ENCODE measurements around the gene ID2. TPM values are rescaled to one million over a fixed set of nuclear protein-coding genes. Genes with fewer than 3 reads are reported as not detected.

Gene ID2
- total RNA-seq, 1 experiment from 2014 or later, result 77.8 TPM

- peaks cover 12% of the 10 kb centered on the region for H3K36me3 Mint-ChIP-seq (ENCODE audit: insufficient read depth, unreplicated experiment)
- CTCF ChIA-PET, result interaction anchor here (0.6 kb wide), 1 partner anchor 27 kb away, joined by 4 read pairs; no protein-coding TSS in a partner anchor
- H3K27ac Mint-ChIP-seq (ENCODE audit: unreplicated experiment), result peak overlapping the region; percentile 65
- no TSS peak for BruUV-seq (replicated peaks)
- H3K4me1 Mint-ChIP-seq (ENCODE audit: low read depth, unreplicated experiment), result peaks cover 55% of the 10 kb centered on the region
- no peaks in the 10 kb centered on the region for H3K27me3 Mint-ChIP-seq (ENCODE audit: unreplicated experiment)
- peak; percentile 71 for DNase-seq
- no peak for TF ChIP-seq CTCF (IDR thresholded peaks at IDR 0.05; ENCODE audit: unreplicated experiment)
- peak overlapping the region; percentile 25 for H3K4me3 Mint-ChIP-seq (ENCODE audit: low read depth, unreplicated experiment)
- intact Hi-C loops (cut with micrococcal nuclease; ENCODE audit: unreplicated experiment), result no loop called here
- no peaks in the 10 kb centered on the region for H3K9me3 Mint-ChIP-seq (ENCODE audit: low read depth, unreplicated experiment)
Measured at GRCh38 chr2:8633735-8634313, 48.0 kb upstream of the ID2 start.

GRCh38 chr2:8634466-8635172 lies 47.2 kb upstream of the ID2 start:
- BruUV-seq (replicated peaks), result no TSS peak
- Mint-ChIP-seq H3K27me3 (ENCODE audit: unreplicated experiment) (no peaks in the 10 kb centered on the region), H3K4me3 (ENCODE audit: low read depth, unreplicated experiment) (peak overlapping the region; percentile 25), H3K27ac (ENCODE audit: unreplicated experiment) (peak overlapping the region; percentile 65), H3K4me1 (ENCODE audit: low read depth, unreplicated experiment) (peaks cover 47% of the 10 kb centered on the region), H3K9me3 (ENCODE audit: low read depth, unreplicated experiment) (no peaks in the 10 kb centered on the region), H3K36me3 (ENCODE audit: insufficient read depth, unreplicated experiment) (peaks cover 11% of the 10 kb centered on the region)
- no peak for DNase-seq
- TF ChIP-seq CTCF (IDR thresholded peaks at IDR 0.05; ENCODE audit: unreplicated experiment), result no peak
- CTCF ChIA-PET, result no interaction called here
- intact Hi-C loops (cut with micrococcal nuclease; ENCODE audit: unreplicated experiment), result no loop called here

- Mint-ChIP-seq H3K9me3 (ENCODE audit: low read depth, unreplicated experiment) (no peaks in the 10 kb centered on the region), H3K4me3 (ENCODE audit: low read depth, unreplicated experiment) (no peak overlapping the region), H3K27me3 (ENCODE audit: unreplicated experiment) (no peaks in the 10 kb centered on the region), H3K27ac (ENCODE audit: unreplicated experiment) (no peak overlapping the region), H3K36me3 (ENCODE audit: insufficient read depth, unreplicated experiment) (peaks cover 11% of the 10 kb centered on the region), H3K4me1 (ENCODE audit: low read depth, unreplicated experiment) (peaks cover 47% of the 10 kb centered on the region)
- CTCF ChIA-PET, result no interaction called here
- intact Hi-C loops (cut with micrococcal nuclease; ENCODE audit: unreplicated experiment), result no loop called here
- no peak for TF ChIP-seq CTCF (IDR thresholded peaks at IDR 0.05; ENCODE audit: unreplicated experiment)
- BruUV-seq (replicated peaks), result no TSS peak
- no peak for DNase-seq
Measured at GRCh38 chr2:8636041-8636491, 45.8 kb upstream of the ID2 start.

GRCh38 chr2:8636721-8637636 lies 44.9 kb upstream of the ID2 start:
- BruUV-seq (replicated peaks), result no TSS peak
- Mint-ChIP-seq H3K36me3 (ENCODE audit: insufficient read depth, unreplicated experiment) (peaks cover 11% of the 10 kb centered on the region), H3K4me1 (ENCODE audit: low read depth, unreplicated experiment) (peaks cover 47% of the 10 kb centered on the region), H3K27me3 (ENCODE audit: unreplicated experiment) (no peaks in the 10 kb centered on the region), H3K27ac (ENCODE audit: unreplicated experiment) (no peak overlapping the region), H3K9me3 (ENCODE audit: low read depth, unreplicated experiment) (no peaks in the 10 kb centered on the region), H3K4me3 (ENCODE audit: low read depth, unreplicated experiment) (no peak overlapping the region)
- CTCF ChIA-PET, result no interaction called here
- no peak for DNase-seq
- intact Hi-C loops (cut with micrococcal nuclease; ENCODE audit: unreplicated experiment), result no loop called here
- no peak for TF ChIP-seq CTCF (IDR thresholded peaks at IDR 0.05; ENCODE audit: unreplicated experiment)

All from Calu3 (cell line).